Ovary (tissue), 9 donors: ENCODE results near the gene PPP2R5C. TPM values are rescaled to one million over a fixed set of nuclear protein-coding genes. Genes with fewer than 3 reads are reported as not detected.

ENCODE experiments used
- DNase-seq, 5 donors: peaks; one replicate each; pipeline ENCODE4 v3.0.0-alpha.2; 2019 to 2020
- H3K27ac ChIP-seq, 2 donors: fragments of 200-600 bp; one replicate each; pipeline versions ENCODE4 v1.5.1 to v1.8.0; 2019 to 2022
- H3K27me3 ChIP-seq: fragments of 200-600 bp; one replicate; pipeline ENCODE4 v1.8.0; 2022
- H3K36me3 ChIP-seq: fragments of 200-600 bp; sonication (generic); one replicate; pipeline ENCODE4 v1.5.1; 2019
- H3K4me1 ChIP-seq: one replicate; pipeline ENCODE4 v1.8.1; 2013; ENCODE audit warnings: mild to moderate bottlenecking, moderate library complexity; ENCODE audit not compliant: insufficient read depth
- H3K4me3 ChIP-seq: fragments of 200-600 bp; sonication (generic); one replicate; pipeline ENCODE4 v1.5.1; 2017
- H3K9me3 ChIP-seq, 2 donors: fragments of 200-600 bp in 1 of 2; sonication (generic) in 1 of 2; one replicate each; pipeline versions ENCODE4 v1.5.1 to v1.8.1; 2013 to 2019; ENCODE audit warnings: mild to moderate bottlenecking in 1 of 2, moderate library complexity in 1 of 2
- EP300 ChIP-seq: sonication (generic); formaldehyde crosslinking; IDR thresholded peaks from one replicate; pipeline ENCODE4 v1.6.1; 2017; ENCODE audit warnings: antibody characterized with exemption
- POLR2A ChIP-seq: fragments of 450-650 bp; IDR thresholded peaks from one replicate; pipeline ENCODE4 v1.6.1; 2017; ENCODE audit warnings: antibody characterized with exemption, mild to moderate bottlenecking, moderate library complexity
- WGBS, 3 donors: extraction: QIAGEN DNeasy Blood & Tissue Kit in 1 of 3; methylation state at CpG; one replicate each; pipeline versions ENCODE4 v1.1.5 to v1.1.7; 2013 to 2017; 5-methylcytosine and 5-hydroxymethylcytosine counted together
- intact Hi-C, 4 donors: fragments of 100-400 bp; cut with DNase I; formaldehyde crosslinking; loops; one replicate each; pipeline versions ENCODE4 v1.11.0 to v1.15.1; 2022 to 2023
- polyA plus RNA-seq, 2 donors: library from polyadenylated mRNA; stranded (reverse); fragments of 200-250 nt in 1 of 2; fragments of 350-450 nt in 1 of 2; fragmentation: Illumina TruSeq in 1 of 2; extraction: RNeasy Lipid Tissue Mini Kit (QIAGEN cat#74804) in 1 of 2; gene quantifications; one replicate each; pipeline ENCODE4 v1.2.3, GENCODE V29; 2013 to 2014
- total RNA-seq, 7 donors: library from RNA; depleted of rRNA in 2 of 7; stranded (reverse); fragments of >200 nt in 2 of 7; fragmentation: NEBNext Ultra II Directional in 3 of 7; extraction: Animal tissue kit (Norgen Biotek cat#: 25700) in 3 of 7; gene quantifications; one replicate each; pipeline versions ENCODE4 v1.1.0 to v1.2.4, GENCODE V29; 2016 to 2023
- TF ChIP-seq, protein P1 (sequence below), 3 donors: fragments of 450-650 bp in 2 of 3; fragments of 200-600 bp in 1 of 3; IDR thresholded peaks; one replicate each; pipeline versions ENCODE4 v1.5.1 to v1.8.0; 2016 to 2022; ENCODE audit warnings: antibody characterized with exemption in 3 of 3, mild to moderate bottlenecking in 1 of 3
- donor health status: DM: no; HTN: no; CAD: no; lungs with moderate emphysema.
- donor health status: DM: no; HTN: no; CAD: no.
- donor health status: Bipolar disorder and iron deficiency.
- donor health status: DM: yes; HTN: yes; CAD: no.
- donor health status: DM: no; HTN: no; CAD: no.
- donor health status: DM: yes; HTN: yes; CAD: no.

Gene PPP2R5C
- total and polyA plus RNA-seq, 9 donors, result 52.8 to 136 (median 96.6) TPM

DNA sequence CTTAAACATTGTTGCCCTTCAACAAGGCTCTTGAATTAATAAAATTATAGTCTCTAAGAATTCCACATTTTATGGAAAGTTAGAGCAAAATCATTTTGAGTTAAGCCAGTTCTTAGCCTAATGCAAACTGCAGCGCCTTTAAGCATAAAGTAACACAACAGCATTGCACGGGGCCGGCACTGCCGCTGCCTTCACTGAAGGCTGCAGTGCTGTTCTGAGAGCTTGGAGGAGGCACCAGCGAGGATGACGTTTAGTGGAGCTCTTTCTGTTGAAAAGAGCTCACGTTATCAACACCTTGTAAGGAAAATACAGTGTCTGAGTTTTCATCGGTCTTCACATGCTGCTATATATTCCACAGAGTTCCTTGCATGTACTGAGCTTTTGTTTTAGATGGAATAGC, 164.6 kb downstream of the PPP2R5C start:
- intact Hi-C loops, result no loop called here
- Histone ChIP-seq H3K4me3 (no peak overlapping the region), H3K36me3 (no peaks in the 10 kb centered on the region), H3K9me3 (no peaks in the 10 kb centered on the region), H3K27me3 (no peaks in the 10 kb centered on the region), H3K27ac (peak overlapping the region; percentile 17 to 93), H3K4me1 (peaks cover 11% of the 10 kb centered on the region)
- TF ChIP-seq, protein P1, sequence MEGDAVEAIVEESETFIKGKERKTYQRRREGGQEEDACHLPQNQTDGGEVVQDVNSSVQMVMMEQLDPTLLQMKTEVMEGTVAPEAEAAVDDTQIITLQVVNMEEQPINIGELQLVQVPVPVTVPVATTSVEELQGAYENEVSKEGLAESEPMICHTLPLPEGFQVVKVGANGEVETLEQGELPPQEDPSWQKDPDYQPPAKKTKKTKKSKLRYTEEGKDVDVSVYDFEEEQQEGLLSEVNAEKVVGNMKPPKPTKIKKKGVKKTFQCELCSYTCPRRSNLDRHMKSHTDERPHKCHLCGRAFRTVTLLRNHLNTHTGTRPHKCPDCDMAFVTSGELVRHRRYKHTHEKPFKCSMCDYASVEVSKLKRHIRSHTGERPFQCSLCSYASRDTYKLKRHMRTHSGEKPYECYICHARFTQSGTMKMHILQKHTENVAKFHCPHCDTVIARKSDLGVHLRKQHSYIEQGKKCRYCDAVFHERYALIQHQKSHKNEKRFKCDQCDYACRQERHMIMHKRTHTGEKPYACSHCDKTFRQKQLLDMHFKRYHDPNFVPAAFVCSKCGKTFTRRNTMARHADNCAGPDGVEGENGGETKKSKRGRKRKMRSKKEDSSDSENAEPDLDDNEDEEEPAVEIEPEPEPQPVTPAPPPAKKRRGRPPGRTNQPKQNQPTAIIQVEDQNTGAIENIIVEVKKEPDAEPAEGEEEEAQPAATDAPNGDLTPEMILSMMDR (IDR thresholded peaks at IDR 0.05), result no peak
- no peak for TF ChIP-seq POLR2A
- TF ChIP-seq EP300, result no peak
- 44 to 70% (median 59%) methylated on average over 8 of the region's 8 CpGs for WGBS, 3 donors
- peak in 1 of 5 donors; percentile 45 for DNase-seq

DNA sequence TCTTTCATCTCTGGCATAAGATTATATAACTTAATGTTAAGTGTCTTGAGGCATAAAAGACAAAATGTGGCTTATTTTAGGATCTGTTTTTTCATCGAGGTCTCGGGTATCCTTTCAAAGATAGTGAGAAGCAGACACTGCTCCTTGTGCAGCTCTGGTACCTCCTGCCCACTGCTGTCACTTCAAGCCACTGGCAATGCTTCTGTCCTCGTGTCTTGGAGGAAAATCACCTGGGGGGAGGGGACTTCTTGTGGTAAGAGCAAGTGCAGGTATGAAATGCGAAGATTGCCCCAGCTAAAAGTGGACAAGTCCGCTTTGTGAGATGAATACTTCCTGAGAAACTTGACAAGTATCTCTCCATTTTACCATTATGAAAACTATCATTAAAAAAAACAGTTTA, 165.1 kb downstream of the PPP2R5C start:
- H3K27ac ChIP-seq, result peak overlapping the region; percentile 17 to 93
- H3K9me3 ChIP-seq, result no peaks in the 10 kb centered on the region
- H3K4me1 ChIP-seq, result peaks cover 11% of the 10 kb centered on the region
- H3K27me3 ChIP-seq, result no peaks in the 10 kb centered on the region
- no peaks in the 10 kb centered on the region for H3K36me3 ChIP-seq
- H3K4me3 ChIP-seq, result no peak overlapping the region
- no peak for DNase-seq
- 59 to 78% (median 66%) methylated on average over 5 of the region's 5 CpGs for WGBS, 3 donors
- intact Hi-C loops, result no loop called here
- TF ChIP-seq POLR2A, result no peak
- TF ChIP-seq EP300, result no peak
- TF ChIP-seq, protein P1 (IDR thresholded peaks at IDR 0.05), result no peak

GRCh38 chr14:101927859-101928258, 166.3 kb downstream of the PPP2R5C start:
- peak; percentile 93 to 96 (median 95) for DNase-seq
- no peaks in the 10 kb centered on the region for H3K36me3 ChIP-seq
- intact Hi-C loops, result no loop called here
- peaks cover 13% of the 10 kb centered on the region for H3K4me1 ChIP-seq
- no peak overlapping the region for H3K4me3 ChIP-seq
- peak overlapping the region; percentile 50 to 93 for H3K27ac ChIP-seq
- H3K9me3 ChIP-seq, result no peaks in the 10 kb centered on the region
- 2 to 5% (median 4%) methylated on average over 10 of the region's 10 CpGs for WGBS, 3 donors
- TF ChIP-seq, protein P1 (IDR thresholded peaks at IDR 0.05), result no peak
- TF ChIP-seq POLR2A (peak; percentile 23), EP300 (peak; percentile 89)
- no peaks in the 10 kb centered on the region for H3K27me3 ChIP-seq

DNA sequence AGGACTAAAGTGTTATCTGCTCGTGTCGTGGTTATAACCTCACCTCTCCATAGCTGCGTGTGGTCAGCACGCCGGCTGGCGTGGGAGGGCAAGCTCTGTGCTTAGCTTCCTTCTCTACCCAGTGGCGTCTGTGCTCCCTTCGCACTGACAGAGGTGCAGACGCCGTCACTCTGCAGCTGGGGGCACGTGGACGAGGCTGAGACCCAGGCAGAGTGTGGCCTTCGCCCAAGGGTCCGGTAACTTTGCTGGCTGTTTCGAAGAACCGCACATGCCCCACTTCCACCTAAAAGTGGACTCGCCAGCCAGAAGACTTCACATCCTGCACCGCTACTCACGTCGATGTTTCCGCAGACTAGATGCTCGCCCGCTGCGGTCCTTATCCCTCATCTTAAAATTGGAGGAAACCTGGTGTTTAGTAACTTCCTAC, 166.9 kb downstream of the PPP2R5C start:
- no peak overlapping the region for H3K4me3 ChIP-seq
- no peaks in the 10 kb centered on the region for H3K27me3 ChIP-seq
- intact Hi-C loops, result no loop called here
- 23 to 47% (median 30%) methylated on average over 24 of the region's 24 CpGs for WGBS, 3 donors
- peak; percentile 52 to 65 (median 58) for DNase-seq
- H3K36me3 ChIP-seq, result no peaks in the 10 kb centered on the region
- TF ChIP-seq, protein P1 (IDR thresholded peaks at IDR 0.05), result no peak
- TF ChIP-seq EP300, result no peak
- TF ChIP-seq POLR2A, result no peak
- H3K27ac ChIP-seq, result peak overlapping the region; percentile 50 to 93
- peaks cover 13% of the 10 kb centered on the region for H3K4me1 ChIP-seq
- no peaks in the 10 kb centered on the region for H3K9me3 ChIP-seq
